Measurements from ENCODE around the gene PPARGC1A. TPM values are rescaled to one million over a fixed set of nuclear protein-coding genes. Genes with fewer than 3 reads are reported as not detected.

The PPARGC1A gene
- total and polyA plus RNA-seq, 2 of the 13 experiments (the other 11 are each of a cell fraction or from before 2014, with no cell fraction given), result 20.7 to 37.3 TPM

DNA sequence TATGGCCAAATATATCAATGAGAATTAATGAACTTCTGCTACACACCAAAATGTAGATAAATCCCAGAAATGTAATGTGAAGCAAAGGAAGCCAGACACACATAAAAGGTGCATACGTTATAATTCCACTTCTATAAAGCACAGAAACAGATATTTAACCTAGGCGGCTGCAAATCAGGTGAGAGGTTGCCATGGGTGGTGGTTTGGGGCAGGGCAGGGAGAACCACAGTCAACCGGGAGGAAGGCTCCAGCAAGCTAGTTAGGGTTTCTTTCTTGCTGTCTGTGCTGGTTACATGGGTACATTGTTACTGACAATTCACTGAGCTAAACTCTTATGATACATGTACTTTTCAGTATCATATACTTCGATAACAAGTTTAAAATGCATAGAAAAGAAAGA, 9.7 kb upstream of the PPARGC1A start (continued):
- TF ChIP-seq ZNF460 (CRISPR knock-in tag; IDR thresholded peaks at IDR 0.05; ENCODE audit: borderline replicate concordance), result no peak

DNA sequence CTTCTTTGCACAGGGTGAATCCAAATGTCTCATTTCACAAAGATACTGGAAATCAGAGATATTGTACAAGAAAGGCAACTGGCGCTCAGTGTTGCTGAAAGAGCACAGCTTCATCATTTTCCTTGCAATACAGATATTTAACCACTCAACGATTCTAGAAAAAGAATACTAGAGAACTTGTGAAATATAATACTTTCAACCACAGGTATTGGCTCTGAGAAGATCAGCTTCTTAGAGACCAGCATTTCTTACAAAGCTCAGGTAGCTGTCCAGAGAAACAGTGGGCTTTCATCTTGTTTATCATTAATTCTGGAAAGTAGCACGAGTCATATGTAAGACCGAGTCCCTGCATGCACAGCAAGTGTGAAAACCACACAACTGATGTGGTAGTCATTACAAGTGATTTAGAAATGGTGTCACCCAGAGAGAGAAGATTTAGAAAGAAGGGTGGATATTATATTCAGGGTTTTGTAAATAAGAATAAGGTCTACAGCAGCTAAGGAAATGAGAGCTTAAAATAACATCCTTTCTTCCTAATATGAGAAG, 7.8 kb upstream of the PPARGC1A start:
- intact Hi-C loops (cut with micrococcal nuclease; ENCODE audit: unreplicated experiment), result no loop called here

More for the DNA sequence above, 7.8 kb upstream of the PPARGC1A start:
- 0 out of 5 replicates have a peak, but pooled peaks cover 0 to 2% of the 10 kb centered on the region in 2 experiments for H3K27me3 ChIP-seq (ENCODE audit: control insufficient read depth in 1 of 2, insufficient read depth in 2 of 2, low read length in 2 of 2)
- no TSS peak for BruUV-seq (replicated peaks)
- no peaks in the 10 kb centered on the region for H3K79me2 ChIP-seq (ENCODE audit: insufficient read depth, low read length)
- H3K9ac ChIP-seq (ENCODE audit: insufficient read depth, low read depth, low read length), result no peak overlapping the region
- peaks cover 27% of the 10 kb centered on the region for H3K4me1 ChIP-seq (ENCODE audit: insufficient read depth, low read length)
- H3K9me3 ChIP-seq (ENCODE audit: low read length), result no peaks in the 10 kb centered on the region
- FAIRE-seq (no peak), ATAC-seq (no peak), DNase-seq (ENCODE audit: low spot score) (no peak)
- no peaks in the 10 kb centered on the region for H4K20me1 ChIP-seq (ENCODE audit: insufficient read depth, low read length)
- ChIA-PET POLR2A (interaction anchor here (1.4 kb wide), 1 partner anchor 8 kb away, joined by 3 read pairs; the partner anchor contains the start of gene PPARGC1A), CTCF (ENCODE audit: low intra/inter-chr PET ratio, low total read pairs) (no interaction called here)
- H2AFZ ChIP-seq (ENCODE audit: low read length), result no peak overlapping the region
- H3K36me3 ChIP-seq (replicated peaks in 1 of 2; ENCODE audit: control insufficient read depth in 1 of 2, insufficient read depth in 2 of 2, low read length in 2 of 2), result no peaks in the 10 kb centered on the region
- no peak overlapping the region for H3K4me2 ChIP-seq (ENCODE audit: low read depth, low read length)
- 62% methylated on average over 4 of the region's 4 CpGs for WGBS (ENCODE audit: low lambda C conversion rate)
- H3K27ac ChIP-seq (ENCODE audit: extremely low read length, insufficient read depth, low read length), result no peak overlapping the region
- TF ChIP-seq FOXP1 (IDR thresholded peaks at IDR 0.05) (no peak), FOXP1 (CRISPR knock-in tag; IDR thresholded peaks at IDR 0.05) (no peak), MIER3 (CRISPR knock-in tag; IDR thresholded peaks at IDR 0.05; ENCODE audit: borderline replicate concordance) (no peak), ZGPAT (CRISPR knock-in tag; IDR thresholded peaks at IDR 0.05) (no peak), RBFOX2 (IDR thresholded peaks at IDR 0.05; ENCODE audit: low read depth, low read length) (no peak)
- in situ Hi-C loops (cut with HindIII; ENCODE audit: extremely low pct_ligation_motif_present, low pct_unique_long_range_greater_than_20kb), result loop anchor here (25.0 kb wide), 1 partner anchor 690 kb away; the partner anchor contains the start of gene DHX15
- no peak overlapping the region for H3K4me3 ChIP-seq (replicated peaks in 1 of 3; ENCODE audit: insufficient read depth in 1 of 3, low read depth in 2 of 3, low read length in 3 of 3)

Data from HepG2 (cell line).